ENCODE measurements around the gene CRISPLD2. TPM values are rescaled to one million over a fixed set of nuclear protein-coding genes. Genes with fewer than 3 reads are reported as not detected.

Gene CRISPLD2
- total and polyA plus RNA-seq, 9 of the 15 experiments (the other 6 are each of a cell fraction or from before 2014, with no cell fraction given) = 0.03 to 0.24 (median 0.04) TPM; not detected in 4

GRCh38 chr16:84957792-84958191 is 138.0 kb downstream of the CRISPLD2 start (continued):
- TF ChIP-seq MIER1 (IDR thresholded peaks at IDR 0.05; ENCODE audit: low read depth) = no peak
- peak; percentile 92 for TF ChIP-seq USF1 (CRISPR knock-in tag; IDR thresholded peaks at IDR 0.05)
- TF ChIP-seq NCOR1 (IDR thresholded peaks at IDR 0.05) = no peak
- TF ChIP-seq ERF (CRISPR knock-in tag; IDR thresholded peaks at IDR 0.05) = no peak
- no peak for TF ChIP-seq ZNF785 (CRISPR knock-in tag; IDR thresholded peaks at IDR 0.05)
- no peak for TF ChIP-seq PTRF (tag; IDR thresholded peaks at IDR 0.05)
- no peak for TF ChIP-seq SREBF2 (CRISPR knock-in tag; IDR thresholded peaks at IDR 0.05)
- TF ChIP-seq NFYB (IDR thresholded peaks at IDR 0.05; ENCODE audit: extremely low read depth, insufficient read length) = peak; percentile 63
- TF ChIP-seq THAP7 (CRISPR knock-in tag; IDR thresholded peaks at IDR 0.05) = no peak
- no peak for TF ChIP-seq KHSRP (IDR thresholded peaks at IDR 0.05)
- no peak for TF ChIP-seq FOXO4 (CRISPR knock-in tag; IDR thresholded peaks at IDR 0.05)
- TF ChIP-seq HEY1 (CRISPR knock-in tag; IDR thresholded peaks at IDR 0.05; ENCODE audit: borderline replicate concordance) = no peak
- TF ChIP-seq THAP12 (CRISPR knock-in tag; IDR thresholded peaks at IDR 0.05) = no peak
- TF ChIP-seq ZBTB2 (IDR thresholded peaks at IDR 0.05) = no peak
- TF ChIP-seq HMGN3 (IDR thresholded peaks at IDR 0.05; ENCODE audit: borderline replicate concordance, extremely low read depth, insufficient read length, low read depth, low read length) = no peak
- TF ChIP-seq RAD51 (IDR thresholded peaks at IDR 0.05; ENCODE audit: borderline replicate concordance, low read depth) = peak; percentile 73
- no peak for TF ChIP-seq POLR2A (conservative IDR thresholded peaks at IDR 0.05)
- no peak for TF ChIP-seq FOXK2 (conservative IDR thresholded peaks at IDR 0.05 in 1 of 2, IDR thresholded peaks at IDR 0.05 in 1 of 2; ENCODE audit: low read depth in 2 of 2)
- no peak for TF ChIP-seq CBX1 (IDR thresholded peaks at IDR 0.05; ENCODE audit: low read depth)
- no peak for TF ChIP-seq ZFP36 (IDR thresholded peaks at IDR 0.05; ENCODE audit: low read depth, low read length, partially characterized antibody)
